HG03575 (cell line): ENCODE results near the gene CAPZB.

Source experiments
- ATAC-seq: cut with Tn5 transposase; IDR thresholded peaks from one replicate; pipeline ENCODE4 v1.9.1; 2021; ENCODE audit not compliant: unreplicated experiment, insufficient number of reproducible peaks, low FRiP score; ENCODE audit errors: extremely low read depth

CAPZB gene

DNA sequence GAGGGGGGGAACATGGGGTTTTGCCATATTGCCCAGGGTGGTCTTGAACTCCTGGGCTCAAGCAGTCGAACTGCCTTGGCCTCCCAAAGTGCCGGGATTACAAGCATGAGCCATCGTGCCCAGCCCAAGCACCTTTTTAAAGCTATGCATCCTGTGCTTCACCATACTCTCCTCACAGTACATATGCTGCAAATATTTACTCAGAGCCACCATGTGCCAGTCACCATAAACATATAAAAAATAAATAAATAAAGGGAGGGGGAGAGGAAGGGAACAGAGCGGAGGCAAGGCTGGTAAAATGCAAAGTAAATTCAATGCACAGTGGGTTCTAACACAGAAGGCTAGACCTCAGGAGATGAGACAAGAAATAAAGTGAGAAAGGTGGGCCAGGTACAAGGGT lies 64.7 kb downstream of the CAPZB start:
- no peak for ATAC-seq

DNA sequence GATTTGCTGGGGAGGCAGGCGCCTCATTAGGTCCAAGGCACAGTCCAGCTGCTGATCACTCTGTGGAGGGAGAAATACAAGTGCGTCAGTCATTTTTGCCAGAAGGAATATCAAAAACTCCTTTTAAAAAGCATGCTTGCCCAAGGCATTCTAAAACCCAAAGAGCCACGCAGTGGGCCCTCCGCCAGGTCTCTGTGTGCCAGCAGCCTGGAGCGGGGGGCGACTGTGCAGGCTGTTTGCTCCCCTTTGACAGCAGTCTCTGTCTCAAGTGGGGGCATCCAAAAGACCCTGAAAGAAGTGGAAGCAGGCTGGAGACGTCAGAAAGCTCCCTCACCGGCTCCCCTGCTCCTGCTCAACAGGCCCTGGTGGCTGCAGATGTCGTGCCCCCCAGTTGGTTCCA lies 65.6 kb downstream of the CAPZB start:
- ATAC-seq = no peak

DNA sequence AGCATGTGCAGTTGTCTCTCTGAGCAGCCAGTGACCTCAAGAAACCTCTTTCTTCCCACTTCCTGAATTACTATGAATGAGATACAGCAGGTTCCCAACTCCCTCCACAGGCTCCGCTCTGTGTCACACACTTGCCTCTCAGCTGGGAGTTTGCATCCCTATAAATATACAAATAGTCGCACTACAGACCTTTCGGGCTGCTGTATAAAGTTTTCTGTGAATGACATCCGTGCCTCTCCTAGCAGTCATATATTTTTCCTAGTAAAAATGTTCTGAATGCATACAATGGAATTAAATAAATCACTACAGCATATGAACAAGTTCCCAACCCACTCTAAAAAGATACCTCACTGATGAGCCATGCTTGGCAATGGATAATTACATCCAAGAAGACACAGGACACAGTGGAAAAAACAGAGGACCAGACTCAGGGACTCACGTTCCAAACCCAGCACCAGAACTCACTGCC lies 66.8 kb downstream of the CAPZB start:
- no peak for ATAC-seq

DNA sequence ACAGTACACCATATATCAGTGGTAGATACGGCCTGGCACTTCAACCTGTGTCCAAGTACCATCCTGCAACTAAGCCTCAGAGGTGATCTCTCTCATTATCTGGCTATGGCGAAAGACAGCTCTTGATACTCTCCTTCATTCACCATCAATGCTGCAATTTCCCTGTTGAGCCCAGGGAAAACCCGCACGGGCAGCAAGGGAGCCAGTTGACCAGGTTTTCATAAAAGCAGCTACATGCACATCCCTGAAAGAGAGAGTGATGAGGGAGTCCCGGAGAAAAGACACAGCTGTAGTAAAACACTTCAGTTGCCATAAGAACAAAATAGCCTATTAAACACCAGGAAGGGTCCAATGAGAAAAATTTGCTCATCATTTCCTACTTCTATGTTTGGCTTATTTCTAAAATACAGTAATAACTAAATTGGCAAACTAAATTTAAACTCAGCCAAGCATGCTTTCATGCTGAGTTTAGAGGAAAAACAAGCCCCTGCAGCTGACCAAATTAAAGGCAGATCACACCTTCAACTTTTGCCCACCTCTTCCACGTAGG lies 68.3 kb downstream of the CAPZB start:
- no peak for ATAC-seq

DNA sequence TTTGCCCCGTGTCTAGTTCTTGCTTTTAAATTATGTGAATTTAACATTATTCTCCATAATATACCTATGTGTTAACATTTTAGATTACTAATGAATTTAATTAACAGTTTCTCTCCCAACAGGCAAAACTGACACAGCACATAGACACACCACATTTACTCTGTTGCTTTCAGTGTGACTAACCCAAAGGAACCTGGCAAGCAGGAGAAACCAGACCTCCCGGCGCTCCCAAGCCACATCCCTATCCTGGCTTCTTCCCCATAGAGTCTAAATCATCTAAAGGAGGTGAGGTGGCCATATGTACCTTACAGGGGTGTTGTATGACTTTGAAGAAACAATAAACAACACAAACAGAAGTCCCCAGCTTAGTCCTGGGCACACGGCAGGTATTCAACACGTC lies 69.2 kb downstream of the CAPZB start:
- no peak for ATAC-seq

DNA sequence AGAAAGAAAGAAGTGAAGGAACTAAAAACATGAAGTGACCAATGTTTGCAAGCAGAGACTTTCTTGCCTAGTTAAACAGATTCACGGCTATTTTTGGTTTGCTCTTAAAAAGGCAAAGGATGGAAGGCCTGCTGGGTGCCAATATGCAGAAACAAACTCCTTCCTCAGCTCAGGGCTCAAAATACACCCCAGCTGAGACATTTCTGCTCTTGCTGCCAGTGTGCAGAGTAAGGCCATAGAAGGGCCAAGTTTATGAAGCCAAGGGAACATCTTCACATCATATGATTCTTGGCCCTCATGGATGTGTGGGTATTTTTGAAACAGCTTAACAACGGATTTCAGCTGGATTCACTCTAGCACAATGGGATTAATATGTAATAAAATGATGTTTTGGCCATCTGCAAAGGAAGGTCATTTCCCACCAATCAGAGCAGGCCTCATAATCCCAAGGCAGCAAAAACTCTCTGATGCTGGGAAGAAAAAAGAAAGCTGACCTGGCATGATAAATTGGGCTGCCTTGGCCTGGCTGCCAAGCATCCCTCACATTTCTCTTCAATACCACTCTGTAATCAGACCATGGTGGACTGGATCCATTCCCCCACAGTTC lies 70.7 kb downstream of the CAPZB start:
- no peak for ATAC-seq

DNA sequence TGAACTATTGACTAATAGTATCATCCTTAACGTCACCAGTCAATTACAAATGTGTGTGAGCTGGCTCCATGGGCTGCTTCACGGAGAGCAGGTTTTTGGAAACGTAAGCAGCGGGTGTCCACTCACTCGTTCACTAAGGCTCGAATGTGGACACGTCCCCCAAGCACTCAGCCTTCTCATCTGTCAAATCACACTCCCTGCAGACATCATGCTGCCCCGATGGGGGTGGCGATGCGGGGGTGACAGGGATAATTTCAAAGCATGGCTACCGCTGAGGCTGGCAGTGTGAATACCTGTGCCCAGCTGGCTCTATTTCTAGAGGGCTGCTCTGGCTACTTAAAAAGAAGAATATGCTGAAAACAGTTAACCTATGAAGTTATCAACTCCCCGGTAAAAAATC lies 71.3 kb downstream of the CAPZB start:
- ATAC-seq = no peak

DNA sequence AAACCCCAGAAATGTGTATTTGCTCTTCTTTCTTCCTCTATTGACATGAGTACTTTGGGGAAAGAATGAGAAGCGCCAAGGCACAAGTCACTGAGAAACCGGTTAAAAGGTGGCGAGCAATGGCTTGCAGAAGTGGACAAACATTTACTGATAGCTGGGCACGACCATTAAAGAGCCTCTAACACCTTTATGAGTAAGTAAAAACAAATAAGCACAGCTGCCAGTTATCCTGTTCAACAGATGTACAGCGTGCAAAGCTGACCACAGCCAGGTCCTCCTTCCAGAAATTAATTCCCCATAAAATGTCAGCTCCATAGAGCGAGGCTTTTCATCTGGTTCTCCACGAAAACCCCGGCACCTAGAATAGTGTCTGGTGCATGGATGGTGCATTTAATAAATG lies 72.7 kb downstream of the CAPZB start:
- no peak for ATAC-seq

DNA sequence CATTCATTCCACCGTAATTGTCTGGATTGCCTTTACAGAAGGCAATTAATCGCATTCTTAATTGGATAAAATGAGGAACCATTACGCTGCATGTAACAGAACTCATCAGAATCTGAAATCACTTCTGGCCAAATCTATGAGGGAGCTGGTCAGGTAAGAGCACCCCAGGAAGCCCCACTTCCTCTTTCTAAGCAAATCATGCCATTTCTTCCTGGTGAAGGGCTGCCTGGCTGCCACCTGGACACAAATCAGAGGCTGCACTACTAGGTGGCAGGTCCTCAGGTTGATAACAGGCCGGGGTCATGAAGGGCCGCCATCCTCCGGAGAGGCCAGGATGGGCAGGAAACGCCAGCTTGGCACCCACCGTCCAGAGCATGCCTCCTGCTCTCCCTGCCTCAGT lies 73.7 kb downstream of the CAPZB start:
- ATAC-seq = no peak

DNA sequence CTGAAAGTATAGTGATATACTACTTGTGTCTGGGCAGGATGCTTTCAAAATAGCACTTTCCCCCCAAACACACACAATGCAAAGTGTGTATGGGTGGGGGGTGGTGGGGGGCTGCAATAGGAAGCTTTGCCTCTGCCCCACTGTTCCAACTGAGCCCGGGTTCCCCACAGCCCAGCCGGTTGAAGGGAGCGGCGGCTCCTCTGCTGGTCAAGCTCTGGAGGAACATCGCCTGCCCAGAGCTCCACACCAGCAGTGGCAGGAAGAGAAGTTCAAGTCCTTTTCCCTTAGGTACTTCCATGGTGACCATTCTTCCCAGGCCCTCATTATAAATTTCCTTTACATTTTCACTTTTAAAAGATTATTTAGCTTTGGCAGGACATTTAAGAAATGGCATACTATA lies 74.9 kb downstream of the CAPZB start:
- no peak for ATAC-seq

DNA sequence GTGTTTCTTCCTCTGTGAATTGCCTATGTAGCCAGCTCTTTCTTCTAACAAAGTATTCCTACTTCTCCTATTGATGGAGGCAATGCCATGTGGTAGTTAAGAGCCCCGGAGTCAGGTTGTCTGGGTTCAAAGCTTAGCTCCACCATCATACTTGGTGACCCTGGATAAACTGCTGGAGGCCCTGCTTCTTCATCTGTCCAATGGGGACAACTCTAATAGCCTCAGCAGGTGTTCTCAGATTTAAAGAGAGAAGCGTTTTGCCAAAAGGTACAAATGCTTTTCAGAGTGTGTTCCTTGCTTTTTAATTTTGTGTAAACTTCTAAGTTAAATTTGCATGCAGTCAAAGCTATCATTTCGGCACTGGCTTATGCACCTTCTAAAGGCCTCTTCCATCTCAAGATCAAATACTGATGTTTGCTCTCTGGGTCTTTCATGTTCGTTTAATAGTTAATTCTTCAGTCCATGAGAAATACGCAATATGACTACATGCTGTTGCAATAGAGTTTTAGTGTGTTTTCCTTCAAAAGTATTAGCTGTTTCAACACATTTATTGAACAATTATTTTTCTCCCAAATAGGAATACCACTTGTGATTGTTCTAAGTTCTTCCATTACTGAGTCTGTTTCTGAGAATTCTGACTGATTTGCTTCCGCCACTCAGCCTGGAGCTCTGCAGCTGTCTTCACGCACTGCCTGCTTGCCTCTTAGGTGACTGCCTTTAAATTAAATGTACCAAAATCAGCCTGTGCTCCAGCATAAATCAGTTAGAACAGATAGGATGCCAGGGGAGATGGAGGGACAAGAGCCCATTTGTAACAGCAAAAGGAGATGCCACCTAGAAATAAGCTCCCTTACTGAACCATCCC lies 75.6 kb downstream of the CAPZB start:
- no peak for ATAC-seq

DNA sequence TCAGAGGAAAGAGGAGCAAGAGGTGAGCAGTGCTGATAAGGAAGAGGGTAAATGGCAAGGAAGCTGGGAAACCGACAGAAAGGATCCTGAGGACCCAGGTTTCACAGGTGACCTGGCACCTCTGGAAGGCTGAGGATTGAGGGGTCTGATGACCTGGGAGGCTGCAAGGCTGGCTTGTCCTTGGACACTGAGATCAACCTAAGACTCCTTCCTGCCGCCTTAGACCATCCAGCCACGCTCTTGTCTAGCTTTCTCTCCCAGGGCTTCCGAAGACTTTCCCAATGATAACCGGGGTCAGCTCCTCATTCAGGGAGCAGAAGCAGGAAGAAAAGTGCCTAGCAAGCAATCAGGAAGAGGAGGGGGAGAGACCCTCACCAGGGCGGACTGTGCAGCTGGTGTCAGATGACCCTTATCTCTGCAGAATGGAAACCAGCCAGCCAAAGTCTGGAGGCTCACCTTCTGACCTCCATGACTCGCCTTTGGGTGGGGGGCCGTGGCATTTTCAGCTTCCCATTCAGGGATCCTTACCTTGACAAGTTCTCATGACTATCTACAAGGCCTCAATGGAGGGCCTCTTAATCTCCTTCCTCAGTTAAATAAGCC lies 77.7 kb downstream of the CAPZB start:
- ATAC-seq = no peak

DNA sequence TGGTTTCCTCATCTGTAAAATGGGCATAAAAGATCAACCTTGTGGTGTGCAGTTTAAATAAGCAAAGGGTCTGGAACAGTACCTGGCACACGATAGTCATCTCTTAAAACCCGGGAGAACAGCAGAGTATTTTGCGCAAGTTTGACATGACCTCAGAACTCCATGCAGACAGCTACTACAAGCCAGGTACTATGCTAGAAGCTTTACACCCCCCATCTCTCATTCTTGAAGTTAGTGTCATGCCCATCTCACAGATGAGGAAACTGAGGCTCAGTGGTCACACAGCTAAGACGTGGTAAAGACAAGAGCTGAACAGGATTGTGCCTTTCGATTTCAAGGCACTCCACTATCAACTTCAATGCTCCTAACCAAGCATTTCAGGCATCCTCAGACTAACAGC lies 78.7 kb downstream of the CAPZB start:
- ATAC-seq = no peak

DNA sequence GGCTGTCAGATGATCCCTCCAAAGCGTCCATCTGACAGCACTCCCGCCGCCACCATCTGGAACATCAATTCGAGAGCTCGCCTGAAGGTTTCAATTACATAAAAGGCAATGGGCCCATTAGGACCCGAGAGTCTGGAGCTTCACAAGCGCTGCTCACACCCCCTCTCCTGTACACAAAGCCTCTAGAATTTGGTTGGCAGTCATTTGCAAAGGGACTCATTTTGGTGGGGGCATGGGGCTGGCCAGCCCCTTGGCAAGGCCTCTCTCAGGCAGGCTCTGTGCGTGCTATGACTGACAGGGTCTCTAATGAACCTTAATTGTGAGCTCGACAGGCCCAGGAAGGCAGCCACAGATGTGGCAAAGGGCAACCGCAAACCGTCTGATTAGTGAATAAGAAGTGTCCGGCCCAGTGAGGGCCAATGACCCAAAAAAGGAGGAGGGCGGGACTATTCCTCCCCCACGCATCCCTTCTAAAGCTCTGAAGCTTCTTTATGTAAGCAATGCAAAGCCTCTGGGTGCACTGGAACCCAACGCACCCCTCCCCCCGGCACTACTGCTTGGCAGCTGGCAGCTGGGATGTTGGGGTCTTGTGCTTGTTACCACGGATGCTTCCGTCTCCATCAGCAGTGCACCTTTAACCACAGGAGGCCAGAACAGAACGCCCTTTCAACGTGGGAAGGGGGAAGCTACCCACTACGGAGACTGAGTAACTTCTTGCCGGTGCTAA lies 79.4 kb downstream of the CAPZB start:
- ATAC-seq = no peak

DNA sequence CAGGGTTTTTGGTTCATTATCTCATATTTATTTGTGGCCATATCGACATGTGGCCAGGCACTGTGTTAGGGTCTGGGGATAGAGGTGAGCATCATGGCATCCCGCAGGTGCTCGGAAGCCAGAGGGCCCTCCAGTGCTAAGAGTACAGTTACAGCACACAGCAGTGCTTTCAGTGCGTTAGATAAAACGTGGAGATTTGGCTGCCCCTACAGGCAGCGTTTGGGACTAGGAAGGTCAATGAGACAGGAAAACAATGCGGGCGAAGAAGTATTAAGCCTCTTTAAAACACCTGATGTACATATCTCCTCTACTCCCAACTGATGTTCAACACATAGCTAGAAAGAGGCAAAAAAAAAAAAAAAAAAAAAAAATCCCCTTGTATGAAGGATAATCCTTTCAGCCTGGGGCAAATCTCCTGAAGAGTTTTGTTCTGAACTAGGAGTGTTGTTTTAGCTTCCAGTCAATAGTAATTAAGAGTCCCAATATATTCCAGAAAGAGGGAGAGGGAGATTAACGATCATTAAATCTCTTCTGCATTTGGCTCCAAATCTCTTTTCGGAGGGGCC lies 80.1 kb downstream of the CAPZB start:
- no peak for ATAC-seq

DNA sequence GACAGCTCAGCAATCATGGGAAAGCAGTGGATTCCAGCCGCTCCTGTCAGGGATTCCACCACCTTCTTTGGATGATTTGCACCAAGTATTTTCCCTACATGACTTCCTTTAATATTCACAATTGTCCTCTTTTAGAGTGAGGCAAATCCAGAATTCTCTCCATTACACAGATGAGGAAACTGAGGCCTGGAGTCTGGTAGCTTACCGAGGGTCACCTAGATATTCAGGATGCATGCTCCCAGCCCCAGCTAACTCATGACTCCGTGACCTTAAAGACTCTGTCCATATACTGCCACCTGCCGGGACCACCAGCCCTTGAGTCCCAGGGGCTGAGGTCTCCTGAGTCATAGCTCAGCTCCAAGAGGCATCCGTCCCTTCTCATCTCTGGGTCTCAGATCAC lies 80.6 kb downstream of the CAPZB start:
- no peak for ATAC-seq

DNA sequence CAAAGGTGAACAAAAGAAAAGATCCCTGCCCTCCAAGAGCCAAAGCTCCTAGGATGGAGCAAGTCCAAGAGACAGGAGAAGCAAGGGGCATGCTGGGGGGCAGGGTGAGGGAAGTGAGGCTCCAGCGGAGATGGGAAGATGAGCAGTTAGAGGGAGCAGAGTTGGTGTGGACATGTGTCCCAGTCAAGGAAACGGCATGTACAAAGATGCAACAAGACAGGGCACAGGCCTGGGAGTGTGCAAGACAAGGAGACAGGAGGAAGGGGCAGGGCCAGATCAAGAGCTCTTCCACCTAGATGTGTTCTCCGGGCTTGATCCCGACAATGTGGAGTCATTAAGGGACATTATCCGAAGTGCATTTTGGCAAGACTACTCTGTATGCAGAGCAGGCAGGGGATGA lies 82.1 kb downstream of the CAPZB start:
- no peak for ATAC-seq

DNA sequence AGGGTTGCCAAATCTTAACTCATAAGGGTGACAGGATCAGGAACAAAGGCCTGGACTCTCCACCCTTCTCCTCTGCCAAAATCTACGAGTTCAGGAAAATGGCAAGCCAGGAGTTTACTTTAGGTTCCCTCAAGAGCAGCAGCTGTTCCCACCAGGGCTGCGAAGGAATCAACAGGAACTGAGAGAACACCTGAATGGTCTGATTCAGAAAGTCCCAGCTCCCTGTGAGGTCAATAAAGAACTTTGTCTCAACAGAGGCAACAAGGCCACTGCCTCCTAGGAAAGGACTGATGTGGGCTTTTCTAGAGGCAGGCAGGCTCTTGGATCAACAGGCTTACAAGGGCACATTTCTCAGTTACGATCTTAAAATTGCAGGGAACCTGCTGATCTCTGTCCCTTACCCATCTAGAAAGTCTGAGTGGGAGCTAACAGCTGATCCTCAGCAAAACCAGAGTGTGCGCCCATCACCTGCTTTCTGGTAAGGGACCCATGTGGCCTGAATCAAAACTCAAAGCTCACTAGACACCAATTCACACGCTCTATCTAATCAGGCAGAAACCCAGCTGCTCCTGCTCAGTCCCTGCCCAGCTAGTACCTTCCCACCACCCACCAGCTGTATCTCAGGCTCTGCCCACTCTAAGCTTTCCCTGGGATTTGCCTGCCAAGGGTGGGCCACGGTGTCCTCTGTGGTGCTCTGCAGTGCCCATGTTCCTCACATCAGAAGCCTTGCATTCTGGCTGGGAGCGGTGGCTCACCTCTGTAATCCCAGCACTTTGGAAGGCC lies 83.1 kb downstream of the CAPZB start:
- no peak for ATAC-seq
